Measurements from ENCODE around the gene UXS1.
A peak's percentile ranks its signal among the peaks of the same experiment; 100 is the strongest.

The UXS1 gene

DNA sequence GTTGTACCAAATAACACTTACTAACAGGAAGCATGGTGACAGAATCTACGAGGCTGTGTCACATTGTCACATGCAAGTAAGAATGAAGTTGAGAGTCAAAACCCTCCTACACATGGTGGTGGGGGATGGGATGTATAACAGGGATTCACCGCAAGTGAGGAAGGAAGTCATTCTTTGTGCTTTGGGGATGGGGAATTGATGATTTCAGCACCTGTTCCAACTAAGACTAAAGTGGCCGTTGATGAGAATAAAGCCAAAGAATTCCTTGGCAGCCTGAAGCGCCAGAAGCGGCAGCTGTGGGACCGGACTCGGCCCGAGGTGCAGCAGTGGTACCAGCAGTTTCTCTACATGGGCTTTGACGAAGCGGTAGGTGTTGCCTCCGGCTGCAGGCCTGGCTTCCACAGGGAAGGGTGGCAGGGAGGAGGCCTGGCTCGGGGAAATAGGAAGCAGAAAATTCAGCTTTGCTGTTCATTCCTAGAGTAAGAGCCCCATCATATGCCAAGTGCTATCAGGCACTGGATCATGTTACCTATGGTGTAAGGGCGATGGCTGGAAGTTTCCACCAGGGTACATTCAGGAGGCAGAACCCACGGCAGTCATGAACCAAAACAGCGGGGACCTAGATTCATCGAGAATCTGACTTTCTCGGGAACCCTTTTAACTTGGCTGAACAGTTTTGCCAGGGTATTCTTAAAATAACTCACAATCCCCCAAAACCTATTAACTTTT lies 120.3 kb downstream of the UXS1 start:
- DNase-seq = no peak

DNA sequence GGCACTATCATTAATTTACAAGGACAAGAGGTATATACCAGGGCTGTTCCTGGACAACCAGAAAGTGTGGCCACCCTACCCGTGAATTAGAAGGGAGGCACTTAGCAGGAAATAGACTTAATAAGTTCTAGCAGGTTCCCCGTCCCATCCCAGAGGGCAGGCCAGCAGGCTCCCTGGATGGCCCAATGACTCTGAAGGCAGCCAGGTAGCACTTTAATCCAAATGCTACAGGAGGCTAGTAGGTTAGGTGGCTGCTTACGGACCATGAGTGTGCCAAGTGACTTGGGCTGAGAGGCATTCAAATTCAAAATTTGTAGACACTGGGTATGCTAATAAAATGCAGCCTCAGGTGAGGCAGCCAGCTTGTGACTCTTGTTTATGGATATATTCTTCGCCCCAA lies 123.9 kb downstream of the UXS1 start:
- DNase-seq = no peak

GRCh38 chr2:106068451-106068850 lies 125.7 kb downstream of the UXS1 start:
- no peak for DNase-seq

- no peak for DNase-seq
Measured at GRCh38 chr2:106065983-106066820, 127.9 kb downstream of the UXS1 start.

DNA sequence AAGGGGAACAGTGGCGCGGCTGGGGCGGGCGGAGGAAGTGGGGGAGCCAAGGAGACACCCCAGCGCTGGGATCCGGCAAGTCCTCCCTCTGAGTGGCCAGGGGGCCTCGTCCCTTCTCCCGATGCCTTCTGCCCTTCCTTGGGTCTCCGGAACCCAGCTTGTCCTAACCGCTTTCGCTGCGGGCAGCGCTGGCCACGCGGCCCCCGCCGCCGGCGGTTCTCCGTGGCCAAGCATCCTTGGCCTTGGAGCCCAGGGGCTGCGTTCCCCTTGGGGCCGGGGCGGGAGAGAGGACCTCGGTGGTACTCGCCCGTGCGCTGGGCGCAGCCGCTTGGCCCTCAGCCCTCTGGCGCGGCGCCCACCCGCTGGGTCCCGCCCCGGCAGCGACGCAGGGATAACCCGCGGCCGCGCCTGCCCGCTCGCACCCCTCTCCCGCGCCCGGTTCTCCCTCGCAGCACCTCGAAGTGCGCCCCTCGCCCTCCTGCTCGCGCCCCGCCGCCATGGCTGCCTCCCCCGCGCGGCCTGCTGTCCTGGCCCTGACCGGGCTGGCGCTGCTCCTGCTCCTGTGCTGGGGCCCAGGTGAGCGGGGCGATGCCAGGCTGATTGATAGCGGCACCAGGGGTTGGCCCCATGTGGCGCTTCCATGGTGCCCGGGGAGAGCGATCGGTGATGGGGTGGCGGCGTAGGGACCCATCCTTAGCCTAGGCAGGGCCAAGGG lies 128.7 kb downstream of the UXS1 start:
- DNase-seq = no peak

DNA sequence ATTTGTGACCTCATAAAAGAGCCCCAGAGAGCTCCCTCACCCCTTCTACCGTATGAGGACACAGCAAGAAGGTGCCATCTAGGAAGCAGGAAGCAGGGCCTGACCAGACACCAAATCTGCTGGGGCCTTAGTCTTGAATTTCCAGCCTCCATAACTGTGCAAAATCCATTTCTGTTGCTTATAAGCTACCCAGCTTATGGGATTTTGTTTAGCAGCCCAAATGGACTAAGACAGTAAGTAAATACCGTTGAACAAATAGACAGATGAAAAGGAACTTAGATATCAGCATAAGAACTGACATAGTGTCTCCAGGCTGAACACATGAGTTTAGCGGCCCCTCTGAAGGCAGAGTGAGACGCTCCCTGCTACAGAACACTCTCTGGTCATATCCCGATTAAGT lies 130.9 kb downstream of the UXS1 start:
- DNase-seq = no peak

DNA sequence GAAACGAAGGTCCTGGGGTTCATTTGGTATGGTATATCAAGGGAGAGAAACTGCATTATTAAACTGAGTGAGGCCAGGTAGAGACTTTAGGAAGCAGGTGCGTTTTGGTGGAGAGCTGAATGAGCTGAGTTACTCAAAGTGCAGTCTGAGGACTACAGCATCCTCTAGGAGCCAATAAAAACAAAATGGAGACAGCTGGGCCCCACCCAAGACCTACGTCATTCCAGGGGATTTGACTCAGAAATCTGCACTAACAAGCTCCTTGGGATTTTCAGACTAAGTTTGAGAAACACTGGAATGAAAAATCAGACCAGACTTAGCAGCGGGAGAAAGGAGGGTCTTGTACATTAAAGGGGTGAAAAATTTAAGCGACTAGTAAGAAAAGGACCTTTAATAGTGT lies 131.5 kb downstream of the UXS1 start:
- DNase-seq = no peak

DNA sequence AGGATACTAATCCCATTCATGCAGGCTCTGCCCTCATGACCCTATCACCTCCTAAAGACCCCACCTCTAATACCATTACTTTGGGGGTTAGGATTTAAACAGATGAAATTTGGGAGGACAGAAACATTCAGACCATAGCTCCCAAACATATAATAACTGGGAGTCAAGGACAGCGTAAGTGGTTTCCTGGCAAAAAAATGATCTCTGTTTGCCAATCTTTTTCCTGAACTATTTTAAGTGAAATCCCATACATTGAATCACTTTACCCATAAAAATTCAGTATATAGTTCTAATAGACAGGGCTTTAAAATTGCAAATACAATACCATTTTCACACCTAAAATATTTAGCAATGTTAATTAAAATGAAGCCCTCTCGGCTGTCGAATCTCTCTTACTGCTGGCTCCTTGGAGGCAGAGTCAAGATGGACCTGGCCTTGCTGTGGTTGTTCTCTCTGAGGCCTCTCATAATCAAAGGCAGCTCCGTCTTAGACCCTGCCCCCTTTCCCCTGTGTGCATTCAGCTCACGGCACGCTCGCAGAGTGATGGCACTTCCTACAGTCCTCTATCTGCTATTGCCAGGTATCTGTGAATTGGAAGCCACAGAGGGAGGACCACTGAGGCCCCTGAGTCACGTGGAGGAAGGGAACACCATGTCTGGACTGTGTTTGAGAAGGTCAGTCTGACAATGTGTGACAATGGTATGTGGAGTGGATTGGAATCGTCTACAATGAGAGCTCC lies 132.3 kb downstream of the UXS1 start:
- DNase-seq = no peak

DNA sequence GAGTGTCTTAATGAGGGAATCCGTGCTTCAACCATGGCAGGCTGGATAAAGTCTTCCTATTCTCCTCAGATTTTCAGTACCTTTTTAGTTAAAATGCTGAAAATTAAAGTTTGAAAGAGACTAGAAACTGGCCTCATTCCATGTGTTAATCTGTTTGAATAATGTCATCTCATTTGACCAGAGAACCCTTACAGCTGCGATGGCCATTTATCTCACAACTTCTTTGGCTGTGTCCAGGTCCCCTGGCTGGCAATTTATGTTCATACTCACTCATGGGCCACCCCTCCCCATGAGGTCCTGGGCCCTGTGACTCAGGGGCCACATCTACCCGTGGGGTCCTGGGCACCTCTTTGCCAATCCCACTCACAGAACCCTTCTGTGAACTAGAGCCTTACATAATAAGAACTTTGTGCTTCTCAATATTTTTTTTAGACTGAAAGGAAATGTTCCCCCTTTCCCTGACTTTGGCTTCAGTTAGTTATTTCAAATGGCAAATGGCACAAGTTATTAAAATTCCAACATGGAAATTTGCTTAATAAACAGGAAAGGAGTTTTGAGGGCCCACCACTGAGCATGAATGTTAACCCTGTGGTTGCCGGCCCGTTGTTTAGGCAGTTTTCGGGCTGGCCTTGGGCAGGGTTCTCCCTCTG lies 134.6 kb downstream of the UXS1 start:
- no peak for DNase-seq

DNA sequence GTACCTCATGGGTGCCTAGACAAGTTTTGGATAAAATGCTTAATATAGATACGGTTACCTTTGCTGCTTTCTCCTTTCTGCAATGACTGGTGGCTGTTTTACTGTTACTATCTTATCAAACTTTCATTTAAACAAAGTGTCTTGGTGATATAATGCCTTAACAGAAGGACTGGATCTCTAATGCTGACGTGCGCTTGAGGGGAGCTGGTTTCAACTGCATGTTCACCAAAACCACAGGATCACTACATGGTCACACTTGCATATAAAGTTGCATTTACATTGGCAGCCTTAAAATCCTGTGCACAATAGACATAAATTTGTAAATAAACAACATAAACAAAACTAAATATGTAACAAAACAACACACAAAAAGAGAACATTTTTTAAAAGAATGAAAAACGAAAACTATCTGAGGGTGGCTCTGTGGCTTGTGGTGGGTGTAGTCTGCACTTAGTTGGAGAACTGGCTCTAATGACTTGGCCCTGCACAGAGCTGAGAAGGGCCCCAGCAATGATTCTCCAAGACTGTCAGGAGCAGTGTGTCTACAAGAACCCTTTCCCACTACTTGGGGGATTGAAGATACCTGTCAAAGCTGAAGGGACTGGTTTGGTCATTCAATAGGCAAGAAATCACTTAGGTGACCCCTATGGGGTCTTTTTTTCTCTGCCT lies 135.5 kb downstream of the UXS1 start:
- peak; percentile 10 for DNase-seq

GRCh38 chr2:106057206-106057605 lies 136.9 kb downstream of the UXS1 start:
- DNase-seq = peak; percentile 54

- DNase-seq = no peak
Measured at GRCh38 chr2:106054880-106055655, 139.0 kb downstream of the UXS1 start.

GRCh38 chr2:106054321-106054720 lies 139.8 kb downstream of the UXS1 start:
- DNase-seq = no peak

DNA sequence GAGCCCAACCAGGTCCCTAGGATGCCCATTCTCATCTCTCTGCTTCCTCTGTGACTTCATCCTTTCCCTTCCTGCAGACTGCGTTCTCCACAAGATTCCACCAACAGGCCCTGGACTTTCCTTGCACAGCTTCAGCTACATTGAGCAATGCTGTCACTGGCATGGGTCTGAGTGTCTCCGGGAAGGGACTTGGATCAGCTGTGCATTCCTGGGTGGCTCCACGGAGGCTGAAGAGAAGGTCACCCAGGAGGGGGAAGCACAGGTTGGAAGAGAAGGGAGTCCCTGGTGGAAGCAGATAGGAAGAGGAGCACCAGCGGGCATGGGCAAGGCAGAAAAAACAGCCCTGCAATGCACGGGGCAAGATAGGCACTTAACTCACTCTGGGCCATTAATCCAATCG lies 140.5 kb downstream of the UXS1 start:
- DNase-seq = no peak

DNA sequence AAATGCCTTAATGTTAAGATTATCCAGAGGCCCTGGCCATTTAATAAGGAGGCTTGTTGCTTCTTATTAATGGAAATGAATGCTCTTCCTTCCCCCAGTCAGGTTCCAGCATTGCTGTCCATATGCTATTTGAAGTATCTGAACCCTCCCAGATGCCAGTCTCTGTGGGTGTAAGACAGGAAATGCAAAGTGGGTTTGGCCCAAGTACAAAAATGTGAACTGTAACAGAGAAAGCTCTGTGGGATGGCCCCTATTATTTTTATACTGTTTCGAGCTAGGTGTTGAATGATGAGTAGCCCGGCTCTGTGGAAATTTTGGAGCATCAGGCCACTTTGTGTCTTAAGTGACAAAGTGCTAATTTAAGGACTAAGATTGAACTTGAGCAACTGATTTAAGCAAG lies 141.0 kb downstream of the UXS1 start:
- peak; percentile 32 for DNase-seq

- DNase-seq = no peak
Measured at GRCh38 chr2:106044859-106045258, 149.2 kb downstream of the UXS1 start.

DNA sequence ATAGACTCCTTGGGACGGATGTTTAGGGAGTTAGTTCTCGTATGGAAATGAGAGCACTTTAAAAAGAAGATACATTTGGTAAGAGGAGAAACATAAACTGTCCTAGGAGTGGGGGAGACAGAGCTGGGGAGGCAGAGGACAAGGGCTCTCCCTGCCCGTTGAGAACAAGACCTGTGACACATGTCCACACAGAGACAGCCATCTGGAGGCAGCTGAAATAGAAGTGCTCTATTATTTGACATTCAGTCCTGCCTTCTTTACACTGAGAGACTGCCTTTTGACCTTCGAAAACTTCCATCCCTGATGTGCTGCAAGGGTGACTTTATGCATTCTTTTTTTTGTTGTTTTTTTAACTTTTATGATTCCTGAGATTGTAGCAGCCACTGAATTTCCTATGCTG lies 150.1 kb downstream of the UXS1 start:
- no peak for DNase-seq
